H9 (cell line): Measurements from ENCODE around the gene KIT. TPM values are rescaled to one million over a fixed set of nuclear protein-coding genes. Genes with fewer than 3 reads are reported as not detected.

Experiments
- DNase-seq: peaks from one replicate; pipeline ENCODE4 v3.0.0-alpha.2; 2017
- H2AFZ ChIP-seq: one replicate; pipeline ENCODE4 v1.6.1; 2013; ENCODE audit warnings: mild to moderate bottlenecking, low read length, control low read depth, moderate library complexity
- H2AK5ac ChIP-seq: 2 replicates; pipeline ENCODE4 v1.6.1; 2013; ENCODE audit warnings: low read length, control low read depth, mixed read lengths; ENCODE audit not compliant: insufficient read length
- H2BK120ac ChIP-seq: one replicate; pipeline ENCODE4 v1.6.1; 2013; ENCODE audit warnings: low read depth, mild to moderate bottlenecking, low read length, control low read depth, inconsistent platforms; ENCODE audit not compliant: poor library complexity, severe bottlenecking
- H2BK12ac ChIP-seq: 2 replicates; pipeline ENCODE4 v1.6.1; 2013; ENCODE audit warnings: low read length, control low read depth, mixed read lengths, low read depth; ENCODE audit not compliant: insufficient read length
- H2BK15ac ChIP-seq: 2 replicates; pipeline ENCODE4 v1.6.1; 2013; ENCODE audit warnings: low read depth, low read length, control low read depth
- H2BK20ac ChIP-seq: one replicate; pipeline ENCODE4 v1.6.1; 2013; ENCODE audit warnings: low read depth, mild to moderate bottlenecking, low read length, control low read depth, inconsistent platforms; ENCODE audit not compliant: poor library complexity, severe bottlenecking
- H2BK5ac ChIP-seq: 2 replicates; pipeline ENCODE4 v1.6.1; 2013; ENCODE audit warnings: low read length, control low read depth, mixed read lengths; ENCODE audit not compliant: insufficient read length
- H3K14ac ChIP-seq: 2 replicates; pipeline ENCODE4 v1.6.1; 2013; ENCODE audit warnings: low read length, control low read depth; ENCODE audit not compliant: insufficient read depth
- H3K18ac ChIP-seq: 2 replicates; pipeline ENCODE4 v1.6.1; 2013; ENCODE audit warnings: low read depth, mild to moderate bottlenecking, mixed read lengths, low read length, control low read depth; ENCODE audit not compliant: insufficient read length
- H3K23ac ChIP-seq: 2 replicates; pipeline ENCODE4 v1.6.1; 2013; ENCODE audit warnings: low read length, control low read depth, mixed read lengths, low read depth; ENCODE audit not compliant: insufficient read length
- H3K23me2 ChIP-seq: 2 replicates; pipeline ENCODE4 v1.6.1; 2013; ENCODE audit warnings: low read depth, mild to moderate bottlenecking, mixed read lengths, low read length, control low read depth; ENCODE audit not compliant: insufficient read length, poor library complexity, severe bottlenecking
- H3K27ac ChIP-seq: 2 replicates; pipeline ENCODE4 v1.5.1; 2013; ENCODE audit warnings: low read length, control low read depth, mixed read lengths, low read depth; ENCODE audit not compliant: insufficient read length
- H3K27me3 ChIP-seq: 2 replicates; pipeline ENCODE4 v1.6.1; 2013; ENCODE audit warnings: low read length, control low read depth, inconsistent platforms; ENCODE audit not compliant: insufficient read depth
- H3K4ac ChIP-seq: 2 replicates; pipeline ENCODE4 v1.6.1; 2013; ENCODE audit warnings: low read depth, mild to moderate bottlenecking, control low read depth, inconsistent platforms, low read length, moderate library complexity
- H3K4me1 ChIP-seq: 2 replicates; pipeline ENCODE4 v1.6.1; 2013; ENCODE audit warnings: low read length, control low read depth, inconsistent platforms; ENCODE audit not compliant: insufficient read depth
- H3K4me2 ChIP-seq: 2 replicates; pipeline ENCODE4 v1.6.1; 2013; ENCODE audit warnings: low read length, control low read depth, mixed read lengths; ENCODE audit not compliant: insufficient read length, insufficient read depth
- H3K56ac ChIP-seq: 2 replicates; pipeline ENCODE4 v1.6.1; 2013; ENCODE audit warnings: low read depth, mild to moderate bottlenecking, mixed read lengths, low read length, control low read depth; ENCODE audit not compliant: insufficient read length
- H3K79me1 ChIP-seq: 2 replicates; pipeline ENCODE4 v1.6.1; 2013; ENCODE audit warnings: low read depth, mild to moderate bottlenecking, moderate library complexity, low read length, control low read depth, inconsistent platforms; ENCODE audit not compliant: insufficient read depth, poor library complexity, severe bottlenecking
- H3K79me2 ChIP-seq: 2 replicates; pipeline ENCODE4 v1.6.1; 2013; ENCODE audit warnings: low read length, control low read depth, inconsistent platforms; ENCODE audit not compliant: insufficient read depth
- H3K9ac ChIP-seq: 2 replicates; pipeline ENCODE4 v1.6.1; 2013; ENCODE audit warnings: low read length, control low read depth, mixed read lengths; ENCODE audit not compliant: insufficient read length; ENCODE audit errors: extremely low read depth
- H3K9me3 ChIP-seq: one replicate; pipeline ENCODE4 v1.6.1; 2013; ENCODE audit warnings: low read depth, low read length, inconsistent platforms; ENCODE audit not compliant: control insufficient read depth
- H3T11ph ChIP-seq: one replicate; pipeline ENCODE4 v1.6.1; 2013; ENCODE audit warnings: mild to moderate bottlenecking, low read length, control low read depth, inconsistent platforms
- H4K20me1 ChIP-seq: one replicate; pipeline ENCODE4 v1.6.1; 2013; ENCODE audit not compliant: control insufficient read depth, insufficient read length, insufficient read depth
- H4K5ac ChIP-seq: 2 replicates; pipeline ENCODE4 v1.6.1; 2013; ENCODE audit warnings: low read depth, mild to moderate bottlenecking, mixed read lengths, low read length, control low read depth; ENCODE audit not compliant: insufficient read length
- H4K8ac ChIP-seq: replicated peaks from 2 replicates; pipeline ENCODE4 v1.6.1; 2013; ENCODE audit warnings: low read length, control low read depth, mixed read lengths, low read depth; ENCODE audit not compliant: insufficient read length
- H4K91ac ChIP-seq: 2 replicates; pipeline ENCODE4 v1.6.1; 2013; ENCODE audit warnings: low read depth, mild to moderate bottlenecking, moderate library complexity, mixed read lengths, low read length, control low read depth; ENCODE audit not compliant: insufficient read length
- H3K27ac Mint-ChIP-seq, 3 experiments: 2 replicates in 2 of 3; 3 replicates in 1 of 3; pipeline ENCODE4 v1.8.0; 2020 to 2021; ENCODE audit warnings: mixed read lengths in 3 of 3, mild to moderate bottlenecking in 1 of 3, moderate library complexity in 1 of 3
- H3K27me3 Mint-ChIP-seq: 2 replicates; pipeline ENCODE4 v1.8.0; 2021; ENCODE audit warnings: low read depth, mild to moderate bottlenecking, moderate library complexity, mixed read lengths
- H3K36me3 Mint-ChIP-seq, 3 experiments: 2 replicates in 2 of 3; 3 replicates in 1 of 3; pipeline ENCODE4 v1.8.0; 2020 to 2021; ENCODE audit warnings: low read depth in 3 of 3, mixed read lengths in 3 of 3; ENCODE audit not compliant: insufficient read depth in 1 of 3
- H3K4me1 Mint-ChIP-seq, 2 experiments: 2 replicates each; pipeline ENCODE4 v1.8.0; 2020; ENCODE audit warnings: mixed read lengths in 2 of 2
- H3K4me3 Mint-ChIP-seq, 2 experiments: 2 replicates in 1 of 2; 3 replicates in 1 of 2; pipeline ENCODE4 v1.8.0; 2020 to 2021; ENCODE audit warnings: mild to moderate bottlenecking in 2 of 2, mixed read lengths in 2 of 2, moderate library complexity in 1 of 2
- H3K9me3 Mint-ChIP-seq, 2 experiments: 2 replicates in 1 of 2; 3 replicates in 1 of 2; pipeline ENCODE4 v1.8.0; 2020; ENCODE audit warnings: mild to moderate bottlenecking in 2 of 2, mixed read lengths in 2 of 2, moderate library complexity in 1 of 2
- CTCF ChIP-seq: fragments of 200-600 bp; sonication (generic); conservative IDR thresholded peaks from 3 replicates; pipeline ENCODE4 v1.8.0; 2021; ENCODE audit warnings: antibody characterized with exemption, mild to moderate bottlenecking
- WGBS: extraction: QIAGEN DNeasy Blood & Tissue Kit; methylation state at CpG from one replicate; pipeline ENCODE4 v1.1.7; 2013; ENCODE audit warnings: missing lambda C conversion rate, low lambda C conversion rate, mixed read lengths; ENCODE audit not compliant: insufficient read length; ENCODE audit errors: extremely low coverage; 5-methylcytosine and 5-hydroxymethylcytosine counted together
- total RNA-seq: library from RNA; stranded (reverse); gene quantifications from 2 replicates; pipeline ENCODE4 v1.2.1, GENCODE V29; 2021

KIT gene
- total RNA-seq, 1 experiment from 2014 or later: 6.7 TPM

GRCh38 chr4:54614149-54614548 lies 43.6 kb upstream of the KIT start:
- H3K56ac ChIP-seq: no peak overlapping the region
- H3K27me3 ChIP-seq: no peaks in the 10 kb centered on the region
- no peak overlapping the region for H4K8ac ChIP-seq
- H4K91ac ChIP-seq: no peak overlapping the region
- no peaks in the 10 kb centered on the region for H3K79me1 ChIP-seq
- no peak overlapping the region for H3K27ac ChIP-seq
- H2BK120ac ChIP-seq: no peak overlapping the region
- WGBS: no CpG with 5 or more reads among the region's 4 CpGs
- H3K9ac ChIP-seq: no peak overlapping the region
- no peak overlapping the region for H3T11ph ChIP-seq
- H3K4ac ChIP-seq: no peak overlapping the region
- no peak overlapping the region; the same call in 1 of the 2 replicates for H3K14ac ChIP-seq
- Mint-ChIP-seq H3K4me3 (no peak overlapping the region), H3K4me1 (no peaks in the 10 kb centered on the region; a peak in 1 of 4 replicates), H3K36me3 (no peaks in the 10 kb centered on the region), H3K27me3 (peaks cover 3% of the 10 kb centered on the region; the same call in 1 of the 2 replicates), H3K9me3 (peaks cover 0 to 4% of the 10 kb centered on the region in 2 experiments; a peak in 1 of 5 replicates), H3K27ac (no peak overlapping the region)
- no peak overlapping the region for H3K4me2 ChIP-seq
- no peaks in the 10 kb centered on the region for H3K23me2 ChIP-seq
- H4K20me1 ChIP-seq: no peaks in the 10 kb centered on the region
- TF ChIP-seq CTCF: no peak
- H3K23ac ChIP-seq: no peak overlapping the region
- no peak overlapping the region for H4K5ac ChIP-seq
- no peak overlapping the region for H2BK20ac ChIP-seq
- no peaks in the 10 kb centered on the region for H3K9me3 ChIP-seq
- H2AFZ ChIP-seq: no peak overlapping the region
- no peak overlapping the region for H2BK12ac ChIP-seq
- no peak overlapping the region for H2BK5ac ChIP-seq
- H3K79me2 ChIP-seq: no peaks in the 10 kb centered on the region
- no peak overlapping the region for H2BK15ac ChIP-seq
- no peak overlapping the region for H3K18ac ChIP-seq
- H2AK5ac ChIP-seq: no peak overlapping the region
- no peaks in the 10 kb centered on the region for H3K4me1 ChIP-seq
- no peak for DNase-seq
